GM18861 (cell line): ENCODE results near the gene TLCD5.

ENCODE experiments used
- ATAC-seq: cut with Tn5 transposase; IDR thresholded peaks from one replicate; pipeline ENCODE4 v1.9.1; 2021; ENCODE audit not compliant: unreplicated experiment

TLCD5 gene

DNA sequence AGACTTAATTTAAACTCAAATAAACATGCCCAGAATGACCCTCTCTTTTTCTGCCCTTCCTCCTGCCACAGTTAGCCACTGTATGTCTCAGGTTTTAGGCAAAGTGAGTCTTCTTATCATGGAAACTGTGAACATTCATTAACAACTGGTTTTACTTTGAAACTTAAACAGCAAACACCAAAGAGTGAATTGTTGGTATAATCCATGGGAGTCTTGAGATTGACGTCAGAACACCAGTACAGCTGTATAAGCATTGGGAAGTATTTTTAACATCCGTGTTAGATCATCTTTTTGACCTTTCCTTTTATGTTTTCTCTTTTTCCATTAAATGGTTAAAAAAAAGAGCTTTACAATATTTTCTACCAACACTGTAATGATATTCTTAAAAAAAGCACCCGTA is 50.0 kb downstream of the TLCD5 start:
- no peak for ATAC-seq

DNA sequence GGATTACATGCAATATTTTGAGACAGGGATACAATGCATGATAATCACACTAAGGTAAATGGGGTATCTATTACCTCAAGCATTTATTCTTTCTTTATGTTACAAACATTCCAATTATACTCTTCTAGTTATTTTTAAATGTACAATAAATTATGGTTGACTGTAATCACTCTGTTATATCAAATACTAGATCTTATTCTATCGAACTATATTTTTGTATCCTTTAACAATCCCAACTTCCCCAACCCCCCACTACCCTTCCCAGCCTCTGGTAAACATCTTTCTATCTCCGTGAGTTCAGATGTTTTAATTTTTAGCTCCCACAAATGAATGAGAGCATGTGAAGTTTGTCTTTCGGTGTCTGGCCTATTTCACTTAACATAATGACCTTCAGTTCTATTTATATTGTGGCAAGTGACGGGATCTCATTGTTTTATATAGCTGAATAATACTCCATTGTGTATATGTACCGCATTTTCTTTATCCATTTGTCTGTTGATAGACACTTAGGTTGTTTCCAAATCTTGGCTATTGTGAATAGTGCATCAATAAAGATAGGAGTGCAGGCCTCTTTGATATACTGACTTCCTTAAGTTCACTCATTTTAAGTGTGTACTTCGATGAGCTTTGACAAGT is 51.6 kb downstream of the TLCD5 start:
- ATAC-seq = no peak

DNA sequence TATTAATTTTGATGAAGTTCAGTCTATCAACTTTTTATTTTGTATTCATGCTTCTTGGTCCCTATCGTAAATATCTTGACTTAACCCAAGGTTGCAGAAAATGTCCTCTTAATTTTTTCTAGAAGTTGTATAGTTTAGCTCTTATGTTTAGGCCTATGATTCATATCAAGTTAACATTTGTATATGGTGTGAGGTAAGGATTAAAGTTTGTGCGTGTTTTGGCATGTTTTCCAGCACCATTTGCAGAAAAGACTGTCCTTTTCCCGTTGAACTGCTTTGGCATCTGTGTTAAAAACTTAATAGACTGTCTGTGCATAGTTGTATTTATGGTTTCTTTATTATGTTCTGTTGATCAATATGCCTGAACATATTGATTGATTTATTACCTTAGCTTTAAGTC is 53.4 kb downstream of the TLCD5 start:
- no peak for ATAC-seq

DNA sequence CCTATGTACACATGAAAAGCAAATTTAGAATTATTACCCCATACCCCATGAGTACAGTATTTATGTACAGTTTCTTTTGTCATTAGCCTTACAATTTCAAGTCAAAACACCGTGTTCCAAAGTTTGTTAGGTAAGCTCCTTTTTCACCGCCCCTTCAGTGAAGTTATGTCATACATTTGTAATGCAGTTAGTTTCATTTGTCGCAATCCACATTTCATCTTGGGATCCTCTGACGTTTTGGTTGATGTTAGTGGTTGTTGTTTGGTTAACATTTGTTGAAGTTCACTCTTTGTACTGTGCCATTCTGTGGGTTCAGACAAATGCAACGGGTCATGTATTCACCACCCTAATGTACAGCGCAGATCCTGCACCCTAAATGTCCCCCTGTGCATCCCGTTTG is 56.3 kb downstream of the TLCD5 start:
- no peak for ATAC-seq
